Measurements from ENCODE around the gene SASH3.

Gene SASH3

GRCh38 chrX:129833153-129833990 is 53.6 kb downstream of the SASH3 start:
- Histone ChIP-seq H3K9me3 (ENCODE audit: insufficient read depth, low read length) (no peaks in the 10 kb centered on the region), H3K79me2 (ENCODE audit: insufficient read depth, low read length) (no peaks in the 10 kb centered on the region), H3F3A (ENCODE audit: insufficient read depth) (no peaks in the 10 kb centered on the region), H3K4me2 (ENCODE audit: low read depth, low read length, poor library complexity, severe bottlenecking) (no peak overlapping the region), H3K27ac (ENCODE audit: low read depth, low read length) (no peak overlapping the region), H4K20me1 (ENCODE audit: low read depth, low read length) (no peaks in the 10 kb centered on the region), H3K9me2 (replicated peaks; ENCODE audit: insufficient read depth, low read length) (no peaks in the 10 kb centered on the region), H3K36me3 (ENCODE audit: low read length) (no peaks in the 10 kb centered on the region), H3K9ac (ENCODE audit: low read length) (no peak overlapping the region), H3K4me3 (ENCODE audit: insufficient read depth, low read length, poor library complexity, severe bottlenecking) (no peak overlapping the region), H3K27me3 (ENCODE audit: low read length) (no peaks in the 10 kb centered on the region), H2AFZ (ENCODE audit: low read depth, low read length, severe bottlenecking) (no peak overlapping the region)
- TF ChIP-seq CTCF (IDR thresholded peaks at IDR 0.05; ENCODE audit: insufficient read depth, low read length, poor library complexity, severe bottlenecking) (no peak), EZH2phosphoT487 (conservative IDR thresholded peaks at IDR 0.05; ENCODE audit: low read length) (no peak)

DNA sequence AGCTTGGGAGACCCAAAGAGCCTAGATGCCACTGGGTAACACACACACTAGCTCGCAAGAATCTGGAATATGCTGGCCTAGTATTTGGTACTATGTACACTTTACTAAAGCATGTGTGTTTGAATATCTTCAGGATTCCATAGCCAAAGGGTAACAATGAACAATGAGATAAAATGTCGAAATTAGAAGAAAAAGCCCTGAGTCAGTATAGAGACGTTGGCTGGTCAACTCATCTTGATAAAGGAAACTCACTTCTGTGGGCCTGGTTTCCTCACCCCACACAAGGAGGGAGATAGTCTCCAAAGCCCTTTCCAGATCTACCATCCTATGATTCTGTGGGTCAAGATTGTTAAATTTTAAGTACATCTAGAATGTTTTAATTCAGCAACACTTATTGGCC is 57.1 kb downstream of the SASH3 start:
- Histone ChIP-seq H2AFZ (ENCODE audit: low read depth, low read length, severe bottlenecking) (no peak overlapping the region), H3F3A (ENCODE audit: insufficient read depth) (no peaks in the 10 kb centered on the region), H3K4me3 (ENCODE audit: insufficient read depth, low read length, poor library complexity, severe bottlenecking) (no peak overlapping the region), H3K27me3 (ENCODE audit: low read length) (no peaks in the 10 kb centered on the region), H3K9ac (ENCODE audit: low read length) (no peak overlapping the region), H3K4me2 (ENCODE audit: low read depth, low read length, poor library complexity, severe bottlenecking) (no peak overlapping the region), H3K9me2 (replicated peaks; ENCODE audit: insufficient read depth, low read length) (no peaks in the 10 kb centered on the region), H3K9me3 (ENCODE audit: insufficient read depth, low read length) (no peaks in the 10 kb centered on the region), H3K79me2 (ENCODE audit: insufficient read depth, low read length) (no peaks in the 10 kb centered on the region), H3K36me3 (ENCODE audit: low read length) (no peaks in the 10 kb centered on the region), H3K27ac (ENCODE audit: low read depth, low read length) (no peak overlapping the region), H4K20me1 (ENCODE audit: low read depth, low read length) (no peaks in the 10 kb centered on the region)
- TF ChIP-seq EZH2phosphoT487 (conservative IDR thresholded peaks at IDR 0.05; ENCODE audit: low read length): no peak
- TF ChIP-seq CTCF (IDR thresholded peaks at IDR 0.05; ENCODE audit: insufficient read depth, low read length, poor library complexity, severe bottlenecking): no peak

DNA sequence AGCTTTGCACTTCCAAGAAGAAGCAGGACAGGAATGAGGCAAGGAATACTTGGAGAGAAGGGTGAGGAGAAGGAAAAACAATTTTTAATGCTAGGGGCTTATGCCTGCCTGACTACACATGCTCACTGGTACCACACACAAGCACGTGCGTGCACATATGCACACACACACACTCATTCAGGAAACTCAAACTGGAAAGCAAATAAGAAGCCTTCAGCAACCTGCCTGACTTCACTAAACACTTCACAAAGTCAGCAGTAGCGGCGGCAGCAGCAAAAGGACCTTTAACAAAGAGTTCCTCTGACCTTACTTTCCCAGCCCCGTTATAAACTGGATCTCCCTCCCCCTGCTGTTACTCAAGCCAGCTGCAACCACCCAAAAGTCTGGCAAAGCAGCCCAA is 60.6 kb downstream of the SASH3 start:
- TF ChIP-seq CTCF (IDR thresholded peaks at IDR 0.05; ENCODE audit: insufficient read depth, low read length, poor library complexity, severe bottlenecking) (no peak), EZH2phosphoT487 (conservative IDR thresholded peaks at IDR 0.05; ENCODE audit: low read length) (no peak)
- no peaks in the 10 kb centered on the region for H3K9me3 ChIP-seq (ENCODE audit: insufficient read depth, low read length)
- H3K4me2 ChIP-seq (ENCODE audit: low read depth, low read length, poor library complexity, severe bottlenecking): no peak overlapping the region
- H3K9me2 ChIP-seq (replicated peaks; ENCODE audit: insufficient read depth, low read length): no peaks in the 10 kb centered on the region
- H4K20me1 ChIP-seq (ENCODE audit: low read depth, low read length): no peaks in the 10 kb centered on the region
- H3K79me2 ChIP-seq (ENCODE audit: insufficient read depth, low read length): no peaks in the 10 kb centered on the region; the same call in 1 of the 2 replicates
- H3K4me3 ChIP-seq (ENCODE audit: insufficient read depth, low read length, poor library complexity, severe bottlenecking): no peak overlapping the region
- no peaks in the 10 kb centered on the region; the same call in 1 of the 2 replicates for H3F3A ChIP-seq (ENCODE audit: insufficient read depth)
- no peak overlapping the region for H2AFZ ChIP-seq (ENCODE audit: low read depth, low read length, severe bottlenecking)
- no peak overlapping the region for H3K9ac ChIP-seq (ENCODE audit: low read length)
- H3K27me3 ChIP-seq (ENCODE audit: low read length): no peaks in the 10 kb centered on the region
- no peak overlapping the region for H3K27ac ChIP-seq (ENCODE audit: low read depth, low read length)
- no peaks in the 10 kb centered on the region for H3K36me3 ChIP-seq (ENCODE audit: low read length)
